Sigmoid colon (tissue), 3 donors: ENCODE results near the gene JMJD1C.

Experiments used
- CTCF ChIP-seq, 4 experiments: fragments of 450-650 bp in 3 of 4; fragments of 200-600 bp in 1 of 4; IDR thresholded peaks; one replicate each; pipeline ENCODE4 v1.5.1; 2016 to 2019; ENCODE audit warnings: antibody characterized with exemption in 4 of 4, mild to moderate bottlenecking in 3 of 4, moderate library complexity in 2 of 4
- POLR2A ChIP-seq, 2 donors: fragments of 450-650 bp; IDR thresholded peaks; one replicate each; pipeline ENCODE4 v1.6.1; 2016; ENCODE audit warnings: antibody characterized with exemption in 2 of 2, mild to moderate bottlenecking in 2 of 2, moderate library complexity in 2 of 2

DNA sequence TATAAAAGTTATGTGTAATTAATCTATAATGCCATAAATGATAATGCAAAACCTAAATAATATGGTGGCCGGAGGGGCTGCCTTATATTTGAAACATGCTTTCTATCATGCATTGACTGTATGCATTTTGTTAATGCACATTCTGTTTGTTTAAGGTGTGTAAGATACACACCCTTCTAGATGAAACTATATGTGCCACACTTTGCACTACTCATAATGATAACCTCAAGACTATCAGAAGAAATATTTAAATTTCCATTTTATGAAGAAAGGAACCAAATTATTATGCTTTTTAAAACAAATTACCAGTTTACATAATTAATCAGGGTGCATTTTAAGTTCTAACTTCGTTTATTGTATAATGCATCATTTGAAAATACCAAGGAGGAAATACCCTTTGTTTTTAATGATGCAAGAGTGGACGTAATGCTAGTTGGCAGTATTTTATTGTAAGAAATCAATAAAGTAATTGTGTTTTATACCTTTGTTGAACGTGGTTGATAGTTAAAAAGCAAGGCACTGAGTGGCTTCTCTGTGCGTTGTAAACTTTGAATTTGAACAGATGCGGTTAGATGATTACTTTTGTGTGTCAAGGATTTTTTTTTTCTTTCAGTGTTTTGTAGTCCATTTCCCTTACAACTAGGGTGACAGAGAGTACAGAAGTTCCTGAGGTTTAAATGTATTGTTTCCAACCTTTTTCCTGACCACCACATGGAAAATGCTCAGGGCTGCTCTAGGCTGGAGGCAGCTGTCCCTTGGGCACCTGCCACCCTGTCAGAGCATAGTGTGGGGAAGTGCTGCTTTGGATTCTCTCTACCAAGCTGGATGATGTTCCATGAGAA is 311.0 kb downstream of the JMJD1C start:
- TF ChIP-seq POLR2A (IDR thresholded peaks at IDR 0.05) = no peak
- no peak for TF ChIP-seq CTCF (IDR thresholded peaks at IDR 0.05)
